Activated CD4-positive, alpha-beta T cell treated with anti-CD3 and anti-CD28 coated beads, Interleukin-2, amount 50 U/mL, for 48 hours (primary cell): ENCODE measurements around the gene L3MBTL1.
A peak's percentile ranks its signal among the peaks of the same experiment; 100 is the strongest.

Experiments
- DNase-seq, 2 experiments: peaks; one replicate each; pipeline ENCODE4 v3.0.0-alpha.2; 2020

Gene L3MBTL1

GRCh38 chr20:43536041-43536816, 28.7 kb downstream of the L3MBTL1 start:
- no peak for DNase-seq

DNA sequence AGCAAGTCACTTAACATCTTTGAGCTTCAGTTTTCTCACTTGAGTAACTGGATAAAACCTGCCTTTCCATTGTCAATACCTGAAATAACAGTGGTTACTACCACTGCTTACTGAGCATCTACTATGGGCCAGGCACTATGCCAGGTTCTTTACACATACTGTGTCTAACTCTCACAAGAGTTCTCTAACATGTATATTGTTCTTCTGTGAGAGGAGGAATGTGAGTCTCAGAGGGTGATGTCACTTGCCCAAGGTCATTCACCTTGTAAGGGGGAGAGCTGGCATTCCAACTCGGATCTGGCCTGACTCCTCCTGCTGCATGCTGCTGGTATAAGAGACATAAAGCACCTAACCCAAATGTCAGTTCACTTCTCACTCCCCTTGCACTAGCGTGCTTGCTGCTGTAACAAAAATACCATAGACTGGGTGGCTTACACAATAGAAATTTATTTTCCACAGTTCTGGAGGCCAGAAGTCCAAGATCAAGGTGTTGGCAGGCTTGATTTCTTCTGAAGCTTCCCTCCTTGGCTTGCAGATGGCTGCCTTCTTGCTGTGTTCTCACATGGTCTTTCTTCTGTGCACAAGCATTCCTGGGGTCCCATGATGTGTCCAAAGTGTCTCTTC, 29.4 kb downstream of the L3MBTL1 start:
- no peak for DNase-seq

DNA sequence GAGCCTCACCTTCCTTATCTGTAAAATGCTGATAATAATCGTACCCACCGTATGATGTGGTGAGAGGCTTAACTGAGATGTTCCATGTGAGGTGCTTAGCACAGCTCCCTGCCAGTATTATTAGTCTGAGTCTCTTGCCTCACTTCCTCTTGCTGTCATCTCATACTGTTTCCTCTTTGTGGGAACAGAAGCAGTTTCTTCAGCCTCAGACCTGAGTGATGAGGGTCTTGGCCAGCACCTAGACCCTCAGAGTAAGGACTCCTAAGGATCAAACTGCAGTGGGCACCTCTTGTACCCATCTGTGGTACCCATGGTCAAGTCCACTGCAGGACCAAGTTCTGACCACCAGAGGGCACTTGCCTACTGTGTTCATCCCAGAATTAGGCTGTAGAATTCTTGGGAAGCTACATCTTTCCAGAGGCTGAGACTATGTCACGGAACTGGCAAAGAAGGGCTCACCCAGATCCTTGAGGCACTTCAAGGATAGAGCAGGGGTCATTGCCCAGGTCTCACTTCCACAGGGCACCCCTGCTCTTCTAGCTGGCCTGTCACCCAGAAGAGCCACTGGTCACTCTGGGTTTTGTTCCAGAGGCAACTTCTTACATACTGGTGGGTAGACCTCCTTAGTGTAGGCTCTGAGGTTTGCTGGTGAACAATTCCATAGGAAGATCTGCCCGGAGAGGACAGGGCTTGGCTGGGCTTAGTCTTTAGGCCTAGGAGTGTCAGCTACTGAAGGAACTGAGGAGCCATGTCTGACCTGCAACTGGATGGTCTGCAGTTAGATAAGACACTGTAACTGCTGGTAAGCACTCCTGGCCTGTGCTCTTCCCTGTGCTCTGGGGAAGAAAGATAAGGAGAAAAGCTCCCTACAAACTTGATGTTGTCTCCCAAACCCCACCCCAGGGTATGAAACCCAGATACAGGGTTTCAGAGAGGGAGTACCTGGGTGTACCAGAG, 30.7 kb downstream of the L3MBTL1 start:
- peak; percentile 65 to 71 for DNase-seq

- DNase-seq: no peak
Observed at GRCh38 chr20:43538878-43539700, 31.6 kb downstream of the L3MBTL1 start.

- no peak for DNase-seq
Observed at GRCh38 chr20:43539975-43540672, 32.6 kb downstream of the L3MBTL1 start.

DNA sequence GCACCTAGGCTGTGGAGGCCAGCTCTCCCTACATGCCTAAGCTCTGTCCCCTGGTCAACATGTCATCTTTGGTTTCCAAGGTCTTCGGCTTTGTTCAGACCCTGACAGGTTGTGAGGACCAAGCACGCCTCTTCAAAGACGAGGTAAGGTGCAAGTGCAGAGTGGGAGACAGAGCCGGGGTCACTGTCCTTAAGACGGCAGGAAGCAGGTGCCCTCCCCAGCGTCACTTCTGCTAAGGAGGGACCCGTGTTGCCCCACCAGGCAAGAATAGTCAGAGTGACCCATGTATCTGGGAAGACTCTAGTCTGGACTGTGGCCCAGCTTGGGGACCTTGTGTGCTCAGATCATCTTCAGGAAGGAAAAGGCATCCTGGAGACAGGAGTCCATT, 33.2 kb downstream of the L3MBTL1 start:
- DNase-seq: no peak

GRCh38 chr20:43541214-43541613, 33.7 kb downstream of the L3MBTL1 start:
- no peak for DNase-seq

GRCh38 chr20:43542161-43542560, 34.7 kb downstream of the L3MBTL1 start:
- DNase-seq: no peak

DNA sequence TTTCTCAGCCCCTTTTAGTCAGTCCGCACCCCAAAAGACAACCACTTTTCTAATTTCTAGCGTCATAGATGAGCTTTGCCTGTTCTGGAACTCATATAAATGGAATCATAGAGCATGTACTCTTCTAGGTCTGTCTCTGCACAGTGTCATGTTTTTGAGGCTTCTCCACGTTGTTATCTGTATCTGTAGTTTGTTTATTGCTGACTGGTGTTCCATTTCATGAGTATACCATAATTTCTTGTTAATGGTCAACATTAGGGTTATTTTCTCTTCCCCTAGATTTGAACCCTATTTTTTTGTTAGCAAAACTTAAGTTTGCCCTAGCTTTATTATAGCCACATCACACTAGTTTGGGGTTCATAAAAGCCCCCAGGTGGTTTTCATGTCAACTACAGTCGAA, 35.2 kb downstream of the L3MBTL1 start:
- DNase-seq: no peak

DNA sequence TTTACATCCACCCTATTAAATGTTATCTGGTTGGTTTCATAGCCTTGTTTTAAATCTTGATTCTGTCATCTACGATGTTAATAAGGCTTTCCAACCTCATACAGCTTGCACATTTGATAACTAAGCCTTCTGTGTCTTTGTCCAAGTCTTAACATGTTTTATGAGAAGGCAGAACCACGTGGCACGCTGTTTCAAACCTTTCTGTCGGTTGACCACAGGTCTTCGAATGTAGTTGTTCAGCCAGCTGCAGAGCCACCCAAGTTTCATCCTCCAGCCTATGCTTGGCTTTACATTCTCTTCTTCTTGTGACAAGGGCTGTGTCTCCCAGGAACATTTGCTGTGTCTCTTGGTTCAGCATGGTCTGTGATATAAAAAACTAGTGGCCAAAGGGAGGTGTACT, 35.6 kb downstream of the L3MBTL1 start:
- no peak for DNase-seq

DNA sequence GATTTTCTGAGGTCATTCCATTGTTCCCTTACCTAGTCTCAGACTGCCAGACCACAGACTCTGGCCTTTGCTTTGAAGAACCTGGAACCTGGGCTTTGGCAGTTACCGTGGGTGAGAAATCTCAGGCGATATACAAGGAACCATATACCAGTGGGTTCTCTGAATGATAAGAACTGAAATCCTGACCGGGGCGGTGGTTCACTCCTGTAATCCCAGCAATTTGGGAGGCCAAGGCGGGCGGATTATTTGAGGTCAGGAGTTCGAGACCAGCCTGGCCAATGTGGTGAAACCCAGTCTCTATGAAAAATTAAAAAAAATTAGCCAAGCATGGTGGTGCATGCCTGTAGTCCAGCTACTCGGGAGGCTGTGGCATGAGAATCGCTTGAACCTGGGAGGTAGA, 37.0 kb downstream of the L3MBTL1 start:
- DNase-seq: no peak

DNA sequence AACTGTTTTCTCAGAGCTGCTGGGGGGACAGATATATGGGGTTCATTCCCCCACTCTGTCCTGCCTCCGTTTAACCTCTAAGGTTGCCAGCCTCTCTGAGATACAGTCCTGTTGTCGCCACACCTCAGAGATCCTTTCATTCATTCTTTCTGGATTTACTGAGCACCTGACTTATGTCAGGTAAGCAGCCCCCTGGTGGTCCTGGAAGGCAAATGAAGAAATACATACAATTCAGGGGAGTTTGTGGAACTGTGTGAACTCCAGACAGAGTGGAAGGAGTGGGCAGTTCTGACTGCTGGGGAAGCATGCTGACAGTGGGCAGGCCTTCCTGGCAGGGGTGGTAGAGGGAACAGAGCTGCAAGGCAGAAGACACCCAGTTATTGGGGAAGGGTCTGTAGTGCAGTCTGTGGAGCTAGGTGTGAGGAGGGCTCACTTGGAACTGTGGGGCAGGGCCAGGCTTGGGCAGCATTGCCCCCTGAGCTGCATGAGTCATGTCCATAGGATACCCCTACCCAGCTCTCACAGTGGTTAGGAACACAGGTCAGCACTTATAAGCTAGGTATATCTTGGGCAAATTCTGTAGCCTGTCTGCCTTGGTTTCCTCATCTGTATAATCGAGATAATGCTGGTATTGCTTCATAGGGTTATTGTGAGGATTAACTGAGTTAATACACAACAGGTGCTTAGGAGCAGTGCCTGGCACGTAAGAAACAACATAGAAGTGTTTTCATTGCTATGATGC, 38.5 kb downstream of the L3MBTL1 start:
- DNase-seq: no peak

DNA sequence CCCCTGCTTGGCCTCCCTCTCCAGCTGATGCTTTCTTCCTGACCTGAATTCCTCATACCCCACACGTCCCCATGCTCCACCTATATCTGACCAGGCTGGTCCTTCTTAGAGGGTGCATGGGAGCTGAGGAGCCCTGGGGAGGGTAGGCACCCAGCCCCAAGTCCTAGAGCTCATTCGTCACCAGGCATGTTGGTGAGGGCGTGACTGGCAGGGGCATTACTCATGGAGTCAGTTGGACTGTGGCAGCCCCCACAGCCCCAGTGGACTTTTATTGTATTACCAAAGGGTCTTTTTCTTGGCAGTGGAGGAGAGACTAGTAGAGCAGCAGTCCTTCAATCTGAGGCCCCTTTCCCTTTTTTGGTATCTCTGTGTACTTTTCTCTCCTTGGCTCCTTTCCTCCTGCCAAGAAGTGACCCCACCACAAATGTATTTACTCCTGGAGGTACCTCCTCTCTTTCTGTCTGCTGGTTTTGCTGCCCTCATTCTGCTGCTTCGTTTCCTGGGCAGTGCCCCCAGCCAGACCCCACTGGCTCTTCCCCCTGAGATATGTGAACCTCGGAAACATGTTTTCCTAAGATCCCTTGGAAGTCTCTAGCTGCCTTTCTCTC, 40.9 kb downstream of the L3MBTL1 start:
- no peak for DNase-seq

- no peak for DNase-seq
Observed at GRCh38 chr20:43549416-43550065, 42.0 kb downstream of the L3MBTL1 start.

DNA sequence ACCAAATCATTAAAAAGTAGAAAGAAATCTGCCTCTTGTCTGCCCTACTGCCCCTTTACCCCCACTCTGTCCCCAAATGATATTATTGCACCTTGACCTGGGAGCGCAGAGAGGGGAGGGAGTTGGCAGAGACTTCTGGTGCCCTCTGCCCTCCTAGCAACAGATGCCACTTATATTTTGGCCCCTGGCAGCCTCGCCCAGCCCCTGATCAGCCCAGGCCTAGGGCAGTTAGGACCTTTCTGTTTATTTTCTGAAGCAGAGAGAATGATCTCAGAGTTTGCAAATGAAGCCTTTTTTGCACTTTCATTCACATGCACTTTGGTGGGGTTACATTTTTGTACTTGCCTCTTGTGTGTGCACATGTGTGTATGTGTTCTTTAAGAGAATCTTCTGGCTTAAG, 43.0 kb downstream of the L3MBTL1 start:
- no peak for DNase-seq

DNA sequence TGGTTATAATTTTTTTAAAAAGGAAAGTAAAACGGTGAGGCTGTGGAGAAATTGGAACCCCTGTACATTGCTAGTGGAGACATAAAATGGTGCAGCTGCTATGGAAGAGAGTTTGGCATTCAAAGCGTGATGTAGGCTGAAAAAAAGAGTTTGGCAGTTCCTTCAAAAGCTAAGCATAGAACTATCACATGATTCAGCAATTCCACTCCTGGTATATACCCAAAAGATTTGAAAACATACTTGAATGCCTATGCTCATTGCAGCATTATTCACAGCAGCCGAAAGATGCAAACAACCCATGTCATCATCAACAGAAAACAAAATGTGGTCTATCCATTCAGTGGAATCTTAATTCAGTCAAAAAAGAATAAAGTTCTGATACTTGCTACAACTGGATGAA, 46.9 kb downstream of the L3MBTL1 start:
- DNase-seq: no peak

DNA sequence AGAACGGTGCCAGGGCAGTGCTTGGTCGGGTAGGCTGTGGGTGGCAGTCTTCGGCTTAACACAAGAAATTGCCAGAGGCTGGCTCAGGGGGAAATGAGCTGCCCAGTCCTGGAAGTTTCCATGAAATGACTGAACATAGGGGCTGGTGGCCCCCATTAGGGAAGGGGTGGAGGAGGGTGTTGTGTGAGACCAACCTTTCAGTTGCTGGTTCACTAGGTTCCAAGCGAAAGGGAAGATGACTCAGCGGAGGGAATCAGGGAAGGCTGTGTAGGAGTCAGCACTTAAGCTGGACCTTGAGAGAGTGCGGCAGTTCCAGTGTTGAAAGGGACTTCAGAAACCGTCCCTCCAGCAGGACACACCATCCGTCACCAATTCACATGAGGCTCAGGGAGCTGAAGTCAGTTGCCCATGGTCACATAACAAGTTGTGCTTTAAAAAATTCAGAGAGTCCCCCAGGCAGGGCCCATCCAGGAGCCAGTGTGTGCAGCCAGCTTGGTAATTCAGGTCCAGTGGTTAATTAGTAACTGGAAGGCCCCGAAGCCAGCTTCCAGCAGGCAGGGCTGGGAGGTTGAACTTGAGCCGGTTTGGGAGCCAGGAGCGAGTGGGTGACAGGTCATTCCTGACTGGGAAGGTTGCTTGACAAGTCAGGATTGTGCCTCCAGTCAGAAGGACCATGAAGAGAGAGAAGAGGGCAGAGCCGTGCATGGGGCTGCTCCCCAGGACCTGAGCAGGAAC, 51.1 kb downstream of the L3MBTL1 start, which contains the start of gene SGK2:
SGK2 (plus strand) TSS at position 616 of the 735 bp plus-strand sequence. CDS start 7,469 bp downstream, outside the sequence.
- no peak for DNase-seq

- DNase-seq: no peak
Observed at GRCh38 chr20:43559147-43559987, 51.9 kb downstream of the L3MBTL1 start.
